HG03280 (cell line): Measurements from ENCODE around the gene GNB1.

ENCODE experiments used
- ATAC-seq: cut with Tn5 transposase; IDR thresholded peaks from one replicate; pipeline ENCODE4 v1.9.1; 2021; ENCODE audit warnings: mild to moderate bottlenecking, moderate library complexity; ENCODE audit not compliant: unreplicated experiment

GNB1 gene

DNA sequence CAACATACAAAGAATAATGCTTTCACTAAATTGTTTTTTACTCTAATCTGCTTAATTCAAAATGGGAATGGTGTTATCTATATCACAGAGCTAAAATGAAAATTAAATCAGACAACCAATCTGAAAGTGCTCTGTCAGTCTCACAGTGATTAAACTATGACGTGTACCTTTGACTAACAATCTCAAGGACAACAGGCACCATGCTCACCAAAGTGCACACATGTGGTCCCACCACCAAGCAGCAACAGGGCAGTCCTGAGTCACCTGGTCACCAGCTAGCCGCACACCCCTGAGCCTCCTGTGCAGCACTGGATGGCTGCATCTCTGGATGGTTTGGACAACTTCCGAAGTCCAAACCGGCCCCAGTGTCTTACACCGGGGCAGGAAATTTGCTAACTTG lies 58.1 kb downstream of the GNB1 start:
- ATAC-seq = no peak

DNA sequence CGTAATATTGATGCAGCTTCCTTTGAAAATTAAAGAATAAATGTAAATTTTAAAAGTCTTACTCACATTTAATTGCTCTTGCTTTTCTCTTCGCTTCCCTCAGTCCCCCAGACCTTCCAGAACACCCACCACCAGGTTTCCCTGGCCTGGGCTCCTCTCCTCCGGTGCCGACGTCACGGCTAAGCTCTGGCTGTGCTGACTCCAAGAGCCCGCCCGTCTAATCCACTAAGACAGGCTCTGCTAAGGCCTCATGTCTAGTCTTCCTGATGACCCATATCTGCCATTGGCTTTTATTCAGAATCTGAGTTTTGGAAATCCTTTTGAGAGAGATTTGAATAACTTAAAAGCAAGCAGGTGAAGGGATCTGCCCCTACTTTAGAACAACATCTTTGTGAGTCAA lies 58.7 kb downstream of the GNB1 start:
- no peak for ATAC-seq

DNA sequence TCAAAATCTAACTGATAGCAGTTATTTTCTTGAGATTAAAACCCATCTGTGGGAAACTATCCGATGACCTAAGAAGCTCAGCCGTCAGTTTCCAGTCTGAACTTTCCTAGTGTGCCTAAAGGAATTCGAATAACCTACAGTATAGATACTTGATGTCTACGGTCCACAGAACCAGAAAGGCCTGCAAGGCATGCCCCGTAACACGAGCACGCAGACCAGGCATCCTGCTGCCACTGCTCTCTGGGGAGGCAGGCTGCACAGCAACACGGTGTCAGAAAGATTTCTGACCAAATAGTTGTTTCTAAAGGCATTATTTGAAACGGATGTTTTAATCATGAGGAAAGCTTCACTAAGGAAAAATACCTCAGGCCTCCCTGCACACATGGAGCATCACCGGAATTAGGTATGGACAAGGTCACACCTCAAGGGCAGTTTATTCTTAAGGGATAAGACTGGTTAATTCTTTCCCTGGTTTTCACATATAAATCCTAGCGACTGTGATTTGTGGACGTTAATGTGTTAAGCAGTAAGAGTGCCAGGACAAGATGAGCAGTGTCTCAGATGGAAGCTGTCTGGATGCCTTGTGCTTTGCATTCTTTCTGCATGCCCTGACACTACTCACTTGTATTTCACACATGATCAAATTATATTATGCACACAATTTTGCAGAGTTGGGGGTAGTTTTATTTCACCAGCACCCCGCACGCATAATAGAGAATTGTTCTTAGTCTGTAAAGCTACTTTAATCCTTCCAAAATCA lies 63.6 kb downstream of the GNB1 start:
- no peak for ATAC-seq

DNA sequence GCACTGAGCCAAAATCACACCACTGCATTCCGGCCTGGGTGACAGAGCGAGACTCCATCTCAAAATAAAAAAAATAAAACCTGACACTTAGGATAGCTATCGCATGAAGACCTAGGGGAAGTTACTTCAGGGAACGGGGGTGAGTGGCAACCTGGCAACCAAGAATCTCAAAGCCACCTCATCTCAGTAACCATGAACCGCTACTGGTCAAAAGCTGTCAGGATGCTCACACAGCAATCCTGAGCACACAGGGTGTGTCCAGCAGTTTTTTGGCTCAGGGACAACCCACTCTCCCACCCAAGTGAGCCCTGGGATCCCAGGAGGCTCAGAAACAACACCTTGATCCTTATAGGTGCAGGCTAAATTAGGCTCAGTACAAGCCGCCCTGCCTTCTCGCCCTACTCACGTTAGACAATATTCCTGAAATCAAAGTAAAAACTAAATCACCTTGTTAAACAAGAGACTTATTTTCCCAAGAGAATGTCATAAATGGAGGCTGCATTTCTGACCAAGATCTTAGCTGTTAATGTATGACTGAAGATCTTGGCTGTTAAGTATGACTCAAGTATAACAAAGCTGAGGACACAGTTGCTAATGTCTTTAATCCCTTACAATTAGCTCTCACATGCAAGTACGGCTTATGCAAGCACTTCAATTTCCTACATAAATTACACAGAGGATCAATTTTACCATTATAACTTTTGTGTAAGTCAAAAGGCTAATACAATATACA lies 64.4 kb downstream of the GNB1 start:
- ATAC-seq = no peak

DNA sequence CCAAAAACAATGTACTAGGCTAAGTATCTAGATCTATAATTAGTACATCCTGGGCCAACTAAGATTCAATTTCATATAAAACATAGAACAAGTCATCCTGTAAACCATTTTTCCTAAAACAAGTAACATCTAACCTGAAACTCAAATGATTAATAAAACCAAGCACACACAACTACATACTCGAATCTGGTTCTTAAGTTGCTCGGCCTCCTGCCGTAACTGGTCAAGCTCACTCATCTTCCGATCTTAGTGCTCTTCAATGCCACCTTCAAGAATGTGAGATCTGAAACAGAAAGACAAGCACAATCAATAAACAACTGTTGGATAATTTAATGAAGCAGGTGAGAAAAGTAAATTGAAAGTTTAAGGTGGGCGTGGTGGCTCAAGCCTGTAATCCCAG lies 65.7 kb downstream of the GNB1 start:
- ATAC-seq = no peak

DNA sequence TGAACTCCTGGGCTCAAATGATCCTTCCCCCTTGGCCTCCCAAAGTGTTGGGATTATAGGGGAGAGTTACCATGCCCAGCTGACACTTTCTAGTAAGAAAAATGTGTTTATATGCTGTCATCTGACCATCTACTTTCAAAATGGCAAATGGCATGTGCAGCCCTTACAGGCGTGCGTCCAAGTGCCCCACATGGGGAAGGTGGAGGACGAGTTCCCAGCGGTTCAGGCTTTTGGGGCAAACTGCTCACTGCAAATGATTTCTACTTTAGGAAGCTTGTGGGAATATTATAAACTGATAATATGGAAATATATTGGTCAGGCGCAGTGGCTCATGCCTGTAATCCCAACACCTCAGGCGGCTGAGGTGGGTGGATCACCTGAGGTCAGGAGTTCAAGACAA lies 71.1 kb downstream of the GNB1 start:
- ATAC-seq = no peak

DNA sequence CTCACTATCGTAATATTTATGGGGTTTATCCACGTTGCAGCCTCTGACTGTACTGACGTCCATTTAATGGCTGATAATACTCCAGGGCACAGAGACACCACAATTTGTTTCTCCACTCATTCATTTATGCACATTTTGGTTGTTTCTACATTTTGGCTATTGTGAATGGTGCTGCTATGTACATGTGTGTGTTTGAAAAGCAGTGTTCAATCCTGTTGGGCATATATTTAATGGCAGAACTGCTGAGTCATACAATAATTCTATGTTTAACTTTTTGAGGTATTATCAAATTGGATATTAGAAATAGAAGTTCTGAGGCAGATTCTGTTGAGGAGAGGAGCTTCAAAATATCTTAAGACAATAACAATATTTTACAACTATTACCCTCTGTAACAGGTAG lies 73.7 kb downstream of the GNB1 start:
- ATAC-seq = no peak

DNA sequence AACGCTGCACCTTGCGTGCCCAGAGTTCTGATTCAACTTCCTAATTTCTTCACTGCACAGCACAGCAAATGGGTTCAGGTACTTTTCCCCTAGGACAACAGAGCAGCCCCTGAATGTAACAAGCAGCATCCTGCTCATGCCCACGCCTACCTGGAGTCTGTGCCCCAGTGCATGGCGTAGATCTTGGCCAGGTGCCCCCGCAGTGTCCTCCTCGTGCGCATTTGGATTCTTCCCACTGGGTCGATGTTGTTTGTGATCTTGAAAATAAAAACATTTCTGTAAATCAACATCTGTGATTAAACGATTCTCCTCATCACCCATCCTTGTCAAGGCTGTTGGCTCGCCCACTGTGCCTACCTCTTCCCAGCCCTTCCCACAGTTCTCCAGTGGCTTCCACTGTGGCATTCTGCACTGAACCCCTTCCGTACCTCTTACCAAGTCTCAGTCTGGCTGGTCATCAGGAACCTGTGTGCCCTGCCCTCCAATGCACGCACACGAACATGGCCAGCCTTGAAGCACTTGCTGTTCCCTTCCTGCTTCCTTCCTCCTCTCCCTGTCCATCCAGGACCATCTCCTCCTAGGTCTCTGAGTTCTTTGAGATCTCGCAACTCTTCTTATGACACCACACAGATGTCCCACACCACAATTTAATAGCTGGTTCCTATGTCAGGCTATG lies 75.1 kb downstream of the GNB1 start:
- no peak for ATAC-seq

DNA sequence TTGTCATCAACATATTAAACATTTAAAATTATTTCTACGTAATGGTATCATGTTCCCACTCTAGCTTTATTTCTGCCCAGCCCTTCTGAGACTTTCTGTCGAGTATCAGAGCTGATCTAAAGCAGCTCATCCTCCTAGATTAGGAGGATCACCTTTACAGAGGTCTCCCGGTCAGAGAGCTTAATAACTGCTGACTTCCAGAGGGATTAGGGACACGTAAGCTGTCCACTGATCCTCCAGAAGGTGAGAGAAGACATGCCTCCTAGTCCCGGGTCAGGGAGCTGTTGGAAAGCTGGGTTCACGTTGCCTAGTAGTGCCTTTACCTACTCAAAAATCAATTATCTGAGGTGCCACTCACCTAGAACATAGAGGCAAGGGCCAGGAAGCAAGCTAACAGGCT lies 81.4 kb downstream of the GNB1 start:
- no peak for ATAC-seq

DNA sequence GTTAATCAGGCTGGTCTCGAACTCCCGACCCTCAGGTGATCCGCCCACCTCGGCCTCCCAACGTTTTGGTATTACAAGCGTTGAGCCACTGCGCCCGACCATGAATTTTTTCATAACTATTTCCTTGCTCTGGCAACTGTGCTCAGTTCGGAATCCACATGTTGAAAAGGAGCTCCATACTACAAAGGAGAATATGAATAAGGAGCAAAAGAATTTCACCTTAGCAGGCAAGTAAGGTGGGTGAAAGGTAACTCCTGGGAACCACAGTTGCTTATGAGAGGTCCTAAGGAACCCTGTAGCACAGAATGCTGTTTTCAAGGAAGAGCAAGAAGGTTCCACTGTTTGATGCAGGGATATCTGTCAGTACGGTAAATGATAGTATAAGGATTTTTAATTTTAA lies 82.7 kb downstream of the GNB1 start:
- no peak for ATAC-seq

DNA sequence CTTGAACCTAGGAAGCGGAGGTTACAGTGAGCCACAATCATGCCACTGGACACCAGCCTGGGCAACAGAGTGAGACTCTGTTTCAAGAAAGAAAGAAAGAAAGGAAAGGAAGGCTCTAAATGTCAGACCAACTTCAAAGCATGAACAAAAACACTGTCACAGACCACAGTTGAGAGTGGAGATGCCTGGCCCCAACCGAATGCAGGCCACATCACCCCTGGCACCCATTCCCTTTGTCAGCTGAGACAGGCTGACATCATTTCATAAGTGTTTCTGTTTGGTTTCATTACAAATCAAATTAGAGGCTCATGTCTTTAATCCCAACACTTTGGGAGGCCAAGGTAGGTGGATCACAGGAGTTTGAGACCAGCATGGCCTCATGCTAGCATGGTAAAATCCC lies 84.0 kb downstream of the GNB1 start:
- ATAC-seq = no peak

DNA sequence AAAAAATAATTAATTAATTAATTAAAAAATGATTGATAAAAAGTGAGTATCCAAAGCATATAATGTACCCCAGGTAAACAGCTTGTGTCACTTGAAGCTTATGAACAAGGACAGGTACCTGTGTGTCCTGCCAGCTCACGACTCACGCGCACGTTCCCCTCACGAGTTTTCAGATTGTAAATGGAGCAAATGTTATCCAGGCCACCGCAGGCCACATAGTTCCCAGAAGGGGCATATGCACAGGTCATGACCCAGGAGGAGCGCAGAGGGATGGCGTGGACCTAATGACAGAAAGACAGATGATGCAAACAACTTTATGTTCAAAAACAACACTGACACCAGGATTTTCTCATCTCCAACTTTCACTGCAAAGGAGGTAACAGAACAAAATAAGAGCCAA lies 86.6 kb downstream of the GNB1 start:
- ATAC-seq = no peak

DNA sequence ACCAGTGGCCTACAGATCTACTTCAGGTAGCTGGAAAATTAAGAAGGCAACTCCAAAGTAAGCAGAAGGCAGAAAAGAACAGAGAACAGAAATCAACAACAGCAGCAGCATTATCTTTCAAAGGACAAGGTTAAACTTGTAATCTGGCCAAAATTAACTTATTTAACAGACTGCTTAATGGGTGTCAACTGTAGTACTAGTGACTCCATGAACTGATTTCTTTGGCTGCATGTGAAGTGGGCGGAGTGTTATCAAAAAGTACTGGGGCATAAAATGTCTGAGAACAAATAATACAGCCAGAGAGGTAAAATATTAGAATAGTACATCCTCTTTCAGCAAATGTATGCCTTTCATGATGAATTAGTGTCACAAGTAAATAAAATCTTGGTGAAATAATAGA lies 88.0 kb downstream of the GNB1 start:
- ATAC-seq = no peak

DNA sequence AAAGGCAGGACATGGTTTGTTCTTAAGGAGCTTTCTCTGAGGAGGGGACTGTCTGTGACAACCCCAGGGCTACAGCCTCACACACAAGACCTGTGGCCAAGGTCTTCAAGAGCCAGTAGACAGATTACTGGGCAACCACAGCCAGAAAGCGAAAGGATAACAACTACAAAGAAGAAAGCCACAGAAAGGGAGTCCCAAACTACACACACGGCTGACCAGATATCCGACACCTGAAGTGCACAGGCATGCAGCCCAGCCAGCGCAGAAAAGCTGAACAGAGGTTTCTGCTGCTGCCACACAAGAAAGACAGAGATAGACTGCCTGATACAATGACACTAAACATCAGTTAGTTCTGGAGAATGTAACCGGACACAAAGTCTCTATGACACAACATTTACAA lies 91.2 kb downstream of the GNB1 start:
- ATAC-seq = peak; percentile 85

DNA sequence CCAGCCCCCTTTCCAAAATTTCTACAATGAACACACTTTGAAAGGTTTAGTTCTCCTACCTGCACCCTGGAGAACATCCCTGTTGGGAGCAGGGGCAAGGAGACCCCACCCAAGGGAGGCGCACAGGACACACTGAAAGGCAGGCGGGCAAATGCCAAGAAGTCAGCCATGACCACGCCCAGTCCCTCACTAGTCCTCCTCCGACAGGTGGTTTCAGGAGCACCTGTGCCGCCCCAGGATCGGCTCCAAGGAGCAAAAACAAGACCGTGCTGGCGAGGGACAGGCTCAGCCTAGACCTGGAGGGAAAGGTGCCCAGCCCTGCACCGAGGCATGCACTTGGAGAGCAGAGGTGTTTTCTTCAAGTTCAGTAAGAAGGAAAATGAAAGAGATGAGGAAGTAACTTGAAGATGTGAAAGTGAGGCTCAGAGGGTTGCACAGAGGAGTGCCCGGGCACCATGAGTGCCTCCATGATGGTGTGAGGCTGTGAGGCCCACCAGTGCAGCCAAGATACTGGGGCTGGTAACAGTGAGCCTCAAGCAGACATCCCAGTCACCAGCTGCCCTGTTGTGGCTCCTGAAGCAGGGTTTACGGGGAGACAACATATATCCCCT lies 93.1 kb downstream of the GNB1 start:
- no peak for ATAC-seq

DNA sequence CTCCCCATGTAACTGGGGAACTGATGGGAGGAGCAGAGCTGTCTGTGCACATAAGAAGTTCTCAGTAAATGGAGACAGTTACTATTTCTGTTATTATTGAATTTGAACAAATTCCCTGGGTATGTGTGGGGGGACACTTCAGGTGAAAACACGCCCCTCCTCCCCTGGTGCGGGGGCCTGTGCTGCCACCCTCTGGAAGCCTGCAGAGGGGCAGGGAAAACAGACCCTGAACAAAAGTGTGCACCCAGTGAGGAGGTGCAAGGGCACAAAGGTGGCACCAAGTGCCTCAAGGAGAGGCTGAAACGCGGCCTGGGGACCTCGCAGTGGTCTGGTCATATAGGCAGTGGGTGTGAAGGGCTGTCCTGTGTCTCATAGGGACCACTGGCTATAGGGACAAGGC lies 94.4 kb downstream of the GNB1 start:
- no peak for ATAC-seq

DNA sequence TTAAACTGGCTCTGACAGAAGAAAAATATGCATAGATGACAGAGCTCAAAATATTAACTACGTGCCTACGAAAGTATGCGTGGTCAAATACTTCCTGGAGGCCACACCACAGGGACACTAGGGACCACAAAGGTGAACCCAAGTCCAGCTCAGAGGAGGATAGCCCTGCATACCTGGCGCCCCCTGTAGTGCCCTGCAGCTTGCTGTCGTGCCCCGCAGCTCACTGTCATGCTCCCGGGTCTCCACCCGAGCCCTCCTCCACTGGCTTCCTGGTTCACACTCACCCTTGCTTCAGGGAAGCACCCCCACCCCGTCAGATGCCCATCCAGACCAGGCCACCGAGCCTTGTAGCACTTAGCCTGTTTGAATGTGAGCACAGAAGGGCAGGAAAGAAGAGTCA lies 95.9 kb downstream of the GNB1 start:
- ATAC-seq = no peak

DNA sequence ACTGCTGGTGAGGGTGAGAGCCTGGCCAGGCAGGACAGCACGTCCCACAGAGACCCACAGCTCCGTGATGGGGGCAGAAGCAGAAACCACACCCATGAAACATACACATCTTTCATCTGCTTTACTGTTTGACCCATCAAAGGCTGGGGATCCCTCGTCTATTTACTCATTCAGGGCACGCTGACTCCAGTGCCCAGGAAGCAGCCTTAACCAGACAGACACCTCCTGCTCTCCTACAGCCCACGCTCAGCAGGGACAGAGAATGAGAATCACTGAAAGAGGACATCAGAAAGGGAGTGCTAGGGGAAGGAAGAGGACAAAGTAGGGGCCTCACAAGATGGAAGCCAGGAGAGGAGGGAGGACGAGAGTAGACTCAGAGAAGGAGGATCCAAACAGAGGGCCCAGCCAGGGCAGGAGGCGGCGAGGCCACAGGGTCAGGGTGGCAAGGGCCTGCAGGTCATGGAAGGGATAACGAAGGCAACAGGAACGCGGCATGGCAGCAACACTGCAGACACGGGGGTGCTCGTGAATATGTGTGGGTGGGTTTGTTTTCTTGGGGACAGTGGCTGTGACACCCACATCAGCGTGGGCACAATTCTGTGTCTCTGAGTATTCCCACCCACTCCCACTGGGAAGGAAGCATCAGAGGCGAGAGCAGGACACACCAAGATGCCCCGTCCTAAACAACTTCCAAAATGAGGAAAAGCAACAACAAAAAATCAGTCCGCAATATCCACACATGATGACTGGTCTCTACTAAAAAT lies 97.2 kb downstream of the GNB1 start:
- no peak for ATAC-seq

DNA sequence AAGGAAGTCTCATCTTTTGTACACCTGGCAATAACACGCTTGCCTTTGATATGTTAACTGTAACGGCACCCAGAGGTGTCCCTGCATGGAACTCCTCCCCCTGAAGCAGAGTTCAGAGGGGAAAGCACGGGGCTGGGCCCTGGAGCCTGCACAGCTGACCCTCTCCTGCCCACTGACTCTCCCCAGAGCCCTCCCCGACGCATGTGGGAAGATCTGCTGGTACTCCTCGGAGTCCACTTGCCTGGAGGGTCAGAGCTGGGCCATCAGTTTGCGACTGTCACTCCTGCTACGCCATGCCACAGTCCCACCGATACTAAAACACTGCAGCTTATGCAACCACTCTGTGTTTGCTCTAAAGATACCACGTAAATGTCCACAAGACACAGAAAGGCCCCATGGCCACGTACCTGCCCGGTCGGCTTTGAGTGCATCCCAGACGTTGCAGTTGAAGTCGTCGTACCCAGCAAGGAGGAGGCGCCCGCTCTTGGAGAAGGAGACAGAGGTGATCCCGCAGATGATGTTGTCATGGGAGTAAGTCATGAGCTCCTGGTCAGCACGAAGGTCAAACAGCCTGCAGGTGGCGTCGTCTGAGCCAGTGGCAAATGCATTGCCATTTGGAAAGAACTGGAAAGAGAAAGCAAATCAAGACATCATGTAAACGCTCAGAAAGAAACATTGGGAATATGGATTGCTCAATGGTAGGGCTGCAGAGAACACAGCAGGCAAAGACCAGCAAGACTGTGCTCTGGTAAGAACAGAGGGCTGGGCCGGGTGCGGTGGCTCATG lies 102.0 kb downstream of the GNB1 start:
- no peak for ATAC-seq

DNA sequence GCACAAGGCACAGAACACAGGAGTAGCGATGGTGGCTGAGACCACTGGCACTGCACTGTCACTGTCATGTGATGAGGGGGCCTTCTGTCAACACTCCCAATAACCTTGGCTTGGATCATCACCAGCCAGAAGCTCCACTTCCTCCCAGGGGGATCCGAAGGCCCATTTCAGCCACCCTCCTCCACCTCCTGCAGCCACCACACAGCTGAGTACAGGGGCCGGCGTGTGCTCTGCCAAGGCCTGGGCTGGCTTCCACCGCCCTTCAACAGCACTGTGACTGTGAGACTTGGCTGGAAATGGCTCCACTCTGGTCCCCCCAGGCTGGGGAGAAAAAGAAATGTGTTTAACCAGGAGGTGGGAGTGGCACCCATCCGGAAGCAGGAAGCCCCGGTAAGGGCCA lies 102.8 kb downstream of the GNB1 start:
- ATAC-seq = no peak
